HG03097 (cell line): ENCODE results near the gene NFKBIB.
"Not testable (repeated sequence)": the region's sequence is repeated elsewhere in the genome, so short reads cannot be mapped to it uniquely, and the experiment has no call there.

Experiments
- ATAC-seq: cut with Tn5 transposase; IDR thresholded peaks from one replicate; pipeline ENCODE4 v1.9.1; 2021; ENCODE audit not compliant: unreplicated experiment, low FRiP score

Gene NFKBIB, protein sequence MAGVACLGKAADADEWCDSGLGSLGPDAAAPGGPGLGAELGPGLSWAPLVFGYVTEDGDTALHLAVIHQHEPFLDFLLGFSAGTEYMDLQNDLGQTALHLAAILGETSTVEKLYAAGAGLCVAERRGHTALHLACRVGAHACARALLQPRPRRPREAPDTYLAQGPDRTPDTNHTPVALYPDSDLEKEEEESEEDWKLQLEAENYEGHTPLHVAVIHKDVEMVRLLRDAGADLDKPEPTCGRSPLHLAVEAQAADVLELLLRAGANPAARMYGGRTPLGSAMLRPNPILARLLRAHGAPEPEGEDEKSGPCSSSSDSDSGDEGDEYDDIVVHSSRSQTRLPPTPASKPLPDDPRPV

DNA sequence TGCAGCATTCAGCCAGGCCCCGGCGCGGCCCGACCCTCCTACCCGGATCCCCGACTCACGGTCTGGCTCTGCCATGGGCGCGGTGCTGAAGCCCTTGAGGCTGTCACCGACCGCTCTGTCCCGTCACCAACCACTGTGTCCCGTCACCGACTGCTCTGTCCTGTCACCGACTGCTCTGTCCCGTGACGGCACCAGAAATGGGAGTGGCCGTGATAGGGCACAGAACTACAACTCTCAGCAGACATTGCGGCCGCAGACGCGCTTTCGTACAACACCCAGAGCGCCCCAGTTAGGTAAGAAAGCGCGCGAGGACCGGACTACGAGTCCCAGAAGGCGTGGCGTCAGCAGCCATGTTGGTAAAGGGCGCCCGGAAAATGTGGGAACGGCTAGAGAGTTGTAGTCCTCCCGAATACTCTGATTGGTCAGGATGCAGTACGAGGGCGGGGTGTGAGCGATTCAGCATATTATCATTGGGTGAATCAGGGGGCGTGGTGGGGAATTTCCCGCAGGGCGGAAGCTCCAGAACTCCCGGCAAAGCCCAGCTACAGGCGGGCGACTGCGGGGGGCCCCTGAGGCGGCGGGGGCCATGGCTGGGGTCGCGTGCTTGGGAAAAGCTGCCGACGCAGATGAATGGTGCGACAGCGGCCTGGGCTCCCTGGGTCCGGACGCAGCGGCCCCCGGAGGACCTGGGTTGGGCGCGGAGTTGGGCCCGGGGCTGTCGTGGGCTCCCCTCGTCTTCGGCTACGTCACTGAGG is at the start of gene NFKBIB, which contains the start of gene SIRT2:
Gene NFKBIB, plus strand, starts transcription at position 523 of the 755 bp plus-strand sequence. Its CDS starts 64 bp downstream, at position 587.
Gene SIRT2, minus strand, starts transcription at position 172 of the 755 bp plus-strand sequence. Its CDS starts 97 bp downstream, at position 75.
- ATAC-seq = peak; percentile 94

DNA sequence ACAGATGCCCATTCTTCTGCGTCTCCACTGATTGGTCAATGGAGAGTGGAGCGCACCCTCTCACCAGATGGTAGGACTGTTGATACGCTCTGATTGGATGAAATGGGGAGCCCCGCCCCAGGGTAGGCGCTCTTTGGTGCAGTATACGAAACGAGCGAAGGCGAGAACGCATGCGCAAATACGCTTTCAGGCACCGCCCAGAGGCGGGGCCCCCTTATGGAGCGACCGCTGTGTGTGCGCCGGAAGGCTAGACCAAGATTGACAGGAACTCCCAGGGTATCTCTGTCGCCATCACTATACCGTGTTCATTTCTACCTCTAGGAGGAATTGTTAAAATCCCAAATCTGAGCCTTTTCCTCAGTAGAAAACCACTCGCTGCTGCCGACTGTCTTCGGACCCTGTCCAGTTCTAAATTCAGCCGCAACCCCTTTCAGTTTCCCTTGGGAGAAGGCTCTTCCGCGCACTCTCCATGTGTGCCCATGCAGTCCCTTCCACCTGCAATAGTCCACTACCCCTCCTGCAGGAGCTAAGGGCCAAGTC is 49.3 kb upstream of the NFKBIB start:
- ATAC-seq = peak; percentile 64

DNA sequence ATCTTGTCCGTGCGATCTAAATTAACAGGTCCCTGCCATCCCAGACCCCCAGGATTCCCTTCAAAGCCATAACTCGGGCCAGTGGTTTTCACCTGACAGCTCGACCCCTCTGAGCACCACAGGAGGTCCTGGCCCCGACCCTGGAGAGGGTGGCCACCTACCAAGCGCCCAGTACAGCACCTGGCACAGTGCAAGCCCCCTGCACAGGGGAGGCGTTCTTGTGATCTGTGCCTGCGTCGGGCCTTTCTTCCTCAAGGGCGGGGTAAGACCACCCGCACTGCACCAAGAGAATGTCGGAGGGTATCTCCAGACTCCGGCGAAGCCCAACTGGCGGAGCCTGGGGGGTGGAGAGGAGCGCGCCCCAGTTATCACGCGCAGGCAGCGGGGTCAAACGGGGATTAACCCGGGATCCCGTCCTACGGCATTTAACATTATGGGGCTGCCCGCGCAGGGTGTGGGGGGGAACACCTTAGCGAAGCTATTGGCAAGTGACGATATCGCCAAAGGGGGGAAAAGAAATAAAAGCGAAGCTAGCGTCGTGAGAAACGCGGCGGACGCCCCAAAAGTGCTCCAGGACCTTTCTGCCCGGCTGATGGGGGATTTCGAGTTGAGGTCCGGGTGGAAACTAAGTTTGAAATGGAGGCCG is 48.7 kb upstream of the NFKBIB start:
- no peak for ATAC-seq

DNA sequence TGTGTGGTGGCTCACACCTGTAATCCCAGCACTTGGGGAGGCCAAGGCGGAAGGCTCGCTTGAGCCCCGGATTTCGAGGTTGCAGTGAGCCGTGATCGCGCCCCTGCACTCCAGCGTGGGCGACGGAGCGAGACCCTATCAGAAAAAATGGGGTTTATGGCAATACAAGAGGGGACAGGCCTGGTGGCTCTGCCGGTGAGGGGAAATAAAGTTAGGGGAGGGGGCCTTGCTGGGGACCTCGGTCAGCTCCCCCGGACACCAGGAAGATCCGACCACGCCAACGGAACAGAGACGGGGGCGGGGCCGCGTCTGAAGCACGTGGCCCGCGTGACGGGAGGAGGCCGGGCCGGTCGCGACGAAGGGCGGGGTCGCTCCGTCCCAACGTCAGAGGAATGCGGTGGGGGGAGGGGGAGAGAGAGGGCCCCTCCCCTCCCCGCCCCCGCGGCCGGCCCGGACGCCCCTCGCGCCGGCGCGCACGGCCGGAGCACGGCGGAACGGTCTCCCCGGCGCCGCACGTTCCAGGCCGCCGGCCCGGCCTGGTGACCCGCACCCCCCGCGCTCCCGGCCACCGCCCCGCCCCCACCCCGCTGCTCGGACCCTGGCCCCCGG is 48.0 kb upstream of the NFKBIB start:
- peak; percentile 16 for ATAC-seq

DNA sequence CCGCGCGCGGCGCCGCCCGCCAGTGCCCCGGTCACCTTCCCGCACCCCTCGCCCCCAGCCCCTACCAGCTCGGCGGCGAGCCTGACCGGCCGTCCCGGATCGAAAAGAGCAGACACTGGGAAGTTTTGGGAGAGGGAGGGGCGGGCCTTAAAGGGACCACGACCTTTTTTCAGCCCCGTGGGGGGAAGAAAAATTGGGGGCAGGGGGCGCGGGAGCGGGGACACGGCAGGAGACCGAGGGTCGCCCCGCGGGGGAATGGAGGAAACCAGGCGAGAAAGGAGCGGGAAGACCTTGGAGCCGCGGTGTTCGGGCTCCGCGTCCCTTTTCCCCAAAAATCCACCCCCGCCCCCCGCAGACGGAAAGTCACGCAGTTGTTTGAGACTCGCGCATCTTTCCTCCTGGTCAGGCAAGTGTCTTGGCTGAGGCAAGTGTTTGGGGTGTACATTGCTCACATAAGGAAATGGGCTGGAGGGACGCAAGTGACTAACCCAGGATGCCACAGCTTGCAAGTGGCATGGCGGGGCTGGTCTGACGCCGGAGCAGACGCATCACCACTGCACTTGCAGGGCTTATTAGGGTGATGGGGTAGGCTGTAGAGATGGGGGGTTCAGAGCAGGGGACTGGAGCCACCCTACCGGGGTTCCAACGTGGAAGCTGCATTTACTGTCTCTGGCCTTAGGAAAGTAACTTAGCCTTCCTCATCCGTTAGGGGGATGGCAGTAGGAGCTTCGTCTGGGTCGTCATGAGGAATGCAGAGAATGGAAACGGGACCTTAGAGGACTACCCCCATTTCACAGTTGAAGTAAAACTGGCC is 47.3 kb upstream of the NFKBIB start:
- ATAC-seq = no peak

DNA sequence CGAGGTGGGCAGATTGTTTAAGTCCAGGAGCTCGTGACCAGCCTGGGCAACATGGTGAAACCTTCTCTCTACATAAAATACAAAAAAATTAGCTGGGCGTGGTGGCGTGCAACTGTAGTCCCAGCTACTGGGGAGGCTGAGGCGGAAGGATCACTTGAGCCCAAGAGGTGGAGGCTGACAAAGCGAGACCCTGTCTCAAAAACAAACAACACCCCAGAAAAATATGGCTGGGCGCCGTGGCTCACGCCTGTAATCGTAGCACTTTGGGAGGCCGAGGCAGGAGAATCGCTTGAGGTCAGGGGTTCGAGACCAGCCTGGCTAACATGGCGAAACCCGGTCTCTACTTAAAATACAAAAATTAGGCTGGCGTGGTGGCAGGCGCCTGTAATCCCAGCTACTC is 46.6 kb upstream of the NFKBIB start:
- no peak for ATAC-seq

DNA sequence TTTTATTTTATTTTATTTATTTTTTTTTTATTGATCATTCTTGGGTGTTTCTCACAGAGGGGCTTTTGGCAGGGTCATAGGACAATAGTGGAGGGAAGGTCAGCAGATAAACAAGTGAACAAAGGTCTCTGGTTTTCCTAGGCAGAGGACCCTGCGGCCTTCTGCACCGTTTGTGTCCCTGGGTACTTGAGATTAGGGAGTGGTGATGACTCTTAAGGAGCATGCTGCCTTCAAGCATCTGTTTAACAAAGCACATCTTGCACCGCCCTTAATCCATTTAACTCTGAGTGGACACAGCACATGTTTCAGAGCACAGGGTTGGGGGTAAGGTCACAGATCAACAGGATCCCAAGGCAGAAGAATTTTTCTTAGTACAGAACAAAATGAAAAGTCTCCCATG is 44.8 kb upstream of the NFKBIB start:
- ATAC-seq = not testable (repeated sequence)

DNA sequence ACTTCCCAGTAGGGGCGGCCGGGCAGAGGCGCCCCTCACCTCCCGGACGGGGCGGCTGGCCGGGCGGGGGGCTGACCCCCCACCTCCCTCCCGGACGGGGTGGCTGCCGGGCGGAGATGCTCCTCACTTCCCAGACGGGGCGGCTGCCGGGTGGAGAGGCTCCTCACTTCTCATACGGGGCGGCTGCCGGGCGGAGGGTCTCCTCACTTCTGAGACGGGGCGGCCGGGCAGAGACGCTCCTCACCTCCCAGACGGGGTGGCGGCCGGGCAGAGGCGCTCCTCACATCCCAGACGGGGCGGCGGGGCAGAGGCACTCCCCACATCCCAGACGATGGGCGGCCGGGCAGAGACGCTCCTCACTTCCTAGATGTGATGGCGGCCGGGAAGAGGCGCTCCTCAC is 44.0 kb upstream of the NFKBIB start:
- ATAC-seq = not testable (repeated sequence)

DNA sequence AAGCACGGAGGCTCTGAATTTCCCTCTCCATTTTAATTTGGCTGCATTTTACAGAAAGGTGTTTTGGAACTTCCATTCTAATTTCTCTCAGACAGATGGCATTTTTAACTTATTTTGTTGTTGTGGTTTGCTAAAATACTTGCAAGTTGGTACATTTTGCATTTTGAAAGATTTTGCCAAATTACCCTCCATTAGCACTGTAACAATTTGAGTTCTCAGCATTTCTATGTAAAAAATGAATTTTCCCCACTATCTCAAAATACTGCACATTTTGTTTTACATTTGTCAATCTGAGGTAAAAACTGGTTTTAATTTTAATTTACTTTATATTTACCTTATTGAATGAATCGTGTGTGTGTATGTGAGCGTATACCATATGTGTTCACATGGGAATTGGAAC is 43.0 kb upstream of the NFKBIB start:
- no peak for ATAC-seq

DNA sequence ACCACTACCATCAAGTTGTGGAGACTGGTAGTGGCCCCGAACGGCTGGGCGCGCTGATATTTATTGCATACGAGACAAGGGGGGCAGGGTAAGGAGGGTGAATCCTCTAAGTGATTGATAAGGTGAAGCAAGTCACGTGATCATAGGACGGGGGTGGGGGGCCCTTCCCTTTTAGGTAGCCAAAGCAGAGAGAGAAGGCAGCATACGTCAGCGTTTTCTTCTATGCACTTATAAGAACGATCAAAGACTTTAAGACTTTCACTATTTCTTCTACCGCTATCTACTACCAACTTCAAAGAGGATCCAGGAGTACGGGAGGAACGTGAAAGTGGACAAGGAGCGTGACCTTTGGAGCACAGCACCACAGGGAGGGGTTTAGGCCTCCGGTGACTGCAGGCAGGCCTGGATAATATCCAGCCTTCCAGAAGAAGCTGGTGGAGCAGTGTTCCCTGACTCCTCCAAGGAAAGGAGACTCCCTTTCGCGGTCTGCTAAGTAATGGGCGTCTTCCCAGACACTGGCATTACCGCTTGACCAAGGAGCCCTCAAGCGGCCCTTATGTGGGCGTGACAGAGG is 40.1 kb upstream of the NFKBIB start:
- not testable (repeated sequence) for ATAC-seq

DNA sequence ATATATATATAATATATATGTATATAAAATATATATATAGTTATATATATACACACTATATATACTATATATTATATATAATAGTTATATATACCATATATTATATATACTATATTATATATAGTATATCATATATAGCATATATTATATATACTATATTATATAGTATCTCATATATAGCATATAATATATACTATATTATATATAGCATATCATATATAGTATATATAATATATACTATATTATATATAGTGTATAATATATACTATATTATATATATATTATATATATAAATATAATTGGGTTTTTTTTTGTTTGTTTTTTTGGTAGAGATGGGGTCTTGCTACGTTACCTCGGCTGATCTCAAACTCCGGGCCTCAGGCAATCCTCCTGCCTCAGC is 38.4 kb upstream of the NFKBIB start:
- no peak for ATAC-seq

DNA sequence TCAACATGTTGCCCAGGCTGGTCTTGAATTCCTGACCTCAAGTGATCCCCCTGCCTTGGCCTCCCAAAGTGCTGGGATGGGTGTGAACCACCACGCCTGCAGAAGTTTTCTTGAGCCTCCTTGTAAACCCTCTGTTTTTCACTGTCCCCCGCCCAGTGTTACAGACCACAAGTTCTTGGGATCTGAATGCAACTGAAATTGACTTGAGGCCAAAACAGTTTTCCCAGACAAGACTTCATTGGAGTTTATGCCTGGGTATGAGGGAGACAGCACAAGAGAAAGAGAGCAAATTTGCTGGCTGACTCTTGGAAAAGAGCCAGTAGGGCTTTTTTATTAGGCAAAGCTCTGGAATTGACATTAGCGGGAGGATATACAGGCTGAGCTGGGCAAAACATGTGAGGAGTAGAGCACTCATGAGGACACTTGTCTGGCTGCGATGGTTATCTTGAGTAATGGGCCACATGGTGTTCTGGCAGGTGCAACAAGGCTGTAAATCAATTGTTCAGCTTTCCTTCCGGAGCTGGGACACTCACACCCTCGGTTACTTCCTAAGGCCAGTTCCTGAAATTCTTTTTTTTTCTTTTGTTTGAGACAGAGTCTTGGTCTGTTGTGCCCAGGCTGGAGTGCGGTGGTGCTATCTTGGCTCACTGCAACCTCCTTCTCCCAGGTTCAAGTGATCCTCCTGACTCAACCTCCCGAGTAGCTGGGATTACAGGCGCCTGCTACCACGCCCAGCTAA is 37.3 kb upstream of the NFKBIB start:
- no peak for ATAC-seq

DNA sequence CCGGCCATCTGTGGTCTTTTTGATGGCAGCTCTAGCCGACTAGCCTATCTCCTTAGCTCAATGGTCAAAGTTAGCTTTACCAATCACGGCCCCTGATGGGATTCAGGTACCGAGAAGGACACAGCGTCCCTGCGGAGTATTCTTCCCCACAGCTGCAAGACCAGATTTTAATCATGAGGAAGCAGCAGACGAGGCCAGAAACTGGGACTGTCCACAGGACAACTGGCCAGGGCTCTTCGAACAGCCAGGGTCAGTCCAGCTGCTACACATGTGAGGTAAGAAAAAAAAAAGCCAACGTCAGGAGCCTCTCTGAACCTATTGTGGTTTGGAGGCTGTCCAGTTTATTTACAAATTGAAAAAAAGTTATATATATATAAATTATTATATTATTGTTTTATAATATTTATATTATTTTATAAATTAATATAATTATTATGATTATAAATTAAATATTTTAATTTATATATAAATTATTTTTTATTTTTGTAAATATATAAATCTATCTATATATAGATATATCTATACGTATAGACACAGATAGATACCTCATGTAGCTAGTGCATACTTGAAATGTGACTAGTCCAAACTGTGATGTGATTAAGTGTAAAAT is 32.5 kb upstream of the NFKBIB start:
- ATAC-seq = no peak

DNA sequence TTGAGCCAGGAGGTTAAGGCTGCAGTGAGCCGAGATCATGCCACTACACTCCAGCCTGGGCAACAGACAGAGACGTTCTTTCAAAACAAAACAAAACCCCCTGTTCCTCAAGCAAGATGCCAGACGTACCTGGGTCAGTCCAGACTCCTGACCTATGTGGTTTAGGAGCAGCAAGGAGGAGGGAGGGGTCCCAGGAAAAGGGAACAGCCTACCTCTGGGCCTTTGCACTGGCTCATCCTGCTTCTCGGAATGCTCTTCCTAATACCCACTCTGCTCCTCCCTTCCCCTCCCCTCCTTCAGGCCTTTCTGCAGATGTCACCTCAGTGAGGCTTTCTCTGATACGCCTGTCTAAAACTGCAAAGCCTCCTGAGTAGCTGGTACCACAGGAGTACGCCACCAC is 31.2 kb upstream of the NFKBIB start:
- no peak for ATAC-seq

DNA sequence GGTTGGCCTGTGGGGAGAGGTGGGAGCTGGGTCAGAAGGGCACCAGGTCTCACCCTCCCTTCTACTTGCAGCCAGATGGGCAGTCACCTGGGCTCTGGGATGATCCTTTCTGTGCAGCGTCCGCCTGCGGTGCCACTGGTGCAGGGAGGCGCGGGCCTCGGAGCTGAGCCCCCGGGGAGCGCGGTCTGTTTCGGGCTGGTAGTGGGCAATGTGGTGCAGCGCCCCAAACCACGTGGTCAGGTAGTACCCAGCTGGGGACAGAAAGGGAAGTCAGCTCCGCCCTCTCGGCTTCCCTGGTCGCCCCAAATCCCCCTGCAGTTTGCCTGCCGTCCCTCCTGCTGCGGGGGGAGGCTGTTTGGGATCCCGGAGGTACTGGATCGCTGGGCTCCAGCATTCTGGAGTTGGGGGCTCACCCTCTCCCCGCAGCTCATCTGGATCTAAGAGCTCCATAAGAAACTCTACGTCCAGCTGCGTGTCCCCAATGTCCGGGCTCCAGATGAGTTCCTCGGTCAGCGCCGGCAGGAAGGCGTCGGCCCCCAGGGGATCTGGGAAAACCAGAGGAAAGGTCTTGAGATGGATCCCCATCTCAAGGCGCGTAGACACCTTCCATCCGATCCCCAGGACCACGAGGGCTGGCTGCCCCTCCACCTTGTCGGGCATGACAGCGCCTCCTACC is 30.5 kb upstream of the NFKBIB start:
- ATAC-seq = peak; percentile 15

DNA sequence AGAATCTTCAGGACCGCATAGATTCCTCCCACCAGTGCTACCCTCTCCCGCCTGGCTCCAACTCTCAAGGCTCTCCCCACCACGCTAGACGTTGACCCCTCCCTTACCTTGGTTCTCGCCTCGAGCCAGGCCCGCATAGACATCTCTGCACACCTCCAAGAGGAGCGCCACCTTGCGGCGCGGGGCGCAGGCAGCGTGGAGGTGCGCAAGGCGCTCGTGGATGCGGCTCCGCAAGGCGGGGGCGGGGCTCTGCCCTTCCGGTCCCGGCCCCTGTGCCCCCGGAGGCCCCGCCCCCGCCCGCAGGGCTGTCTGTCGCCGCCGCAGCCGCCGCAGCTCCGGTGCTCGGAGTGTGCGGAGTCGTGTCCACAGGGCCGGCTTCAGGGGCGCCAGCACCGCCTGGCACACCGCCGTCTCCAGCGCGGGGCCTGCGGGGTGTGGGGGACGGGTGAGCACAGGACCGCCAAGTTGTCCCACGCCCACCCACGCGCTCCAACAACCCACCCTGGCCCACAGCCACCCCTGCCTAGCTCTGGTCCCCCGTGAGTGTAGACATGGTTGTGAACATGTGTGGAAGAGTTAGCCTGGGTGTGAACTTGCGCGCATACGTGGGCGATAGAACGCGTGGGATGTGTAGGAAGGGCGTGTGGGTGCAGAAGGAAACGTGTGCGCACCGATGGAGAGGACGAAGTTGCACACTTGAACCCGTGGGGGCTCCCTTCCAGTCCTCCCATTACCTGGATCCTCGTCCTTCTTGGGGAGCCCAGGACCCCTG is 29.7 kb upstream of the NFKBIB start:
- peak; percentile 56 for ATAC-seq

DNA sequence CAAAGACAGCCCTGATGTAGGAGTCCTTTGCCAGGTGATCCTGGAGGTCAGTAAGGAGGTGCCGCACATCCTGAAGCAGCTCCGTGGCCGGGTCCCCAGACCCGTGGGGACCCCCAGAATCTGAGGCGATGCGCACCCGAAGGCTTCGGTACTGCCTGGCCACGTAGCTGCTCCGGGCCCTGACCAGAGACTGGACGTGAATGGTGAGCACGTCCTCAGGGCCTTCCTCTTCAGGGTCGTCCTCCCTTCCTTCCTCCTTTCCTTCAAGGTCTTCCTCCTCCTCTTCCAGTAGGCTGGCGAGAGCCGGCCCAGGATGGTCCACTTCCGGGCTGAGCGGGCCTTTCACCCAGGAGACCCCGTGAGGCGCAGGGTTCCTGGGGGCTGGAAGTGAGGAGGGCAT is 29.2 kb upstream of the NFKBIB start:
- no peak for ATAC-seq
